Endometrium (tissue), 2 donors: Measurements from ENCODE around the gene OR5K4.
"Not testable (repeated sequence)": the region's sequence is repeated elsewhere in the genome, so short reads cannot be mapped to it uniquely, and the experiment has no call there.

Experiments used
- FAIRE-seq: peaks from 2 replicates; lab custom pipeline; 2012; peaks lifted over from hg19 to GRCh38; lab: Jason Lieb, UNC
- donor health status: control.
- donor health status: control.

OR5K4 gene

GRCh38 chr3:98371186-98371585 lies 17.5 kb downstream of the OR5K4 start:
- no peak for FAIRE-seq

- no peak for FAIRE-seq
Measured at GRCh38 chr3:98371853-98372252, 18.2 kb downstream of the OR5K4 start.

- FAIRE-seq = no peak
Measured at GRCh38 chr3:98372445-98372844, 18.8 kb downstream of the OR5K4 start.

GRCh38 chr3:98376631-98377030 lies 23.0 kb downstream of the OR5K4 start:
- no peak for FAIRE-seq

GRCh38 chr3:98388147-98388546 lies 34.5 kb downstream of the OR5K4 start:
- FAIRE-seq = no peak

- FAIRE-seq = no peak
Measured at GRCh38 chr3:98390366-98390765, 36.7 kb downstream of the OR5K4 start, which contains the start of gene OR5K3. Gene OR5K3, plus strand, starts transcription at chr3:98390666. Its CDS starts 0 bp downstream, at chr3:98390666.

GRCh38 chr3:98395101-98395500 lies 41.4 kb downstream of the OR5K4 start:
- no peak for FAIRE-seq

GRCh38 chr3:98396482-98396881 lies 42.8 kb downstream of the OR5K4 start:
- not testable (repeated sequence) for FAIRE-seq

- no peak for FAIRE-seq
Measured at GRCh38 chr3:98398513-98398912, 44.9 kb downstream of the OR5K4 start.

GRCh38 chr3:98402507-98402906 lies 48.9 kb downstream of the OR5K4 start:
- FAIRE-seq = no peak

- no peak for FAIRE-seq
Measured at GRCh38 chr3:98404010-98404409, 50.4 kb downstream of the OR5K4 start.
